Measurements from ENCODE around the gene TRIP11. TPM values are rescaled to one million over a fixed set of nuclear protein-coding genes. Genes with fewer than 3 reads are reported as not detected.

Gene TRIP11
- 27.7 and 32.2 TPM in 2 replicates for total RNA-seq

DNA sequence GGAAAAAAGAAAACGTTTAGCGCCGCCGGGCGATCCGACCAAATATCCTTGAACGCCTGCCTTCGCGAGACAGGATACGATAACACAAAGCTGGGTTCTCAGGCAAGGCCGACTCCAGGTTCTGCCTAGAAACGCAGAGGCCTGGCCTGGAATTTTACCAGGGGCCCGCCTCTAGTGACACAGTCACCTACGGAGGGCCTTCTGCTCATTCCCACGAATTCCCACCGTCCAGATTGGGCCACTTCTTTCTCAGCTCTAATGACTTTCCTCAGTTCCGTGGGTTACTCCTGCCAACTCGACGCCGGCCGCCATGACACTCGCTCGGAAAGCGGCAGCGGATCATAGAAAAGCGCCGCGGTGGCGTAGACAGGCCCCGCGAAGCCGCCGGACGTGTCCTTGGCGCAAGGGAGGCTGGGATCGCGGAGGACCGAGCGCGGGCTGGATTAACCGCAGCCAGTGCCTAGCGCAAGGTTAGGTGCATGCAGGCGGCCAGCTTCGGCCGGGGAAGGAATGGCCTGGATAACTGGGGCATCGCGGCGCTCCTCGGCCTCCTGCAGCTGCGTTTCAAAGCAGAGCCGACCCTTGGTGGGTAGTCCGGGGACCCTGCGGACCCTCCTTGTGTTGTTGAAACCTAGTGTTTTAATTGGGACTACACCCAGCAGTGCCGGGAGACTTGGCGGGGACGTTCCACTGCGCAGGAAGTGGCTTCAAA is at the start of gene TRIP11:
Gene TRIP11, minus strand, starts transcription at position 341 of the 712 bp plus-strand sequence. CDS start 374 bp downstream, outside the sequence.

DNA sequence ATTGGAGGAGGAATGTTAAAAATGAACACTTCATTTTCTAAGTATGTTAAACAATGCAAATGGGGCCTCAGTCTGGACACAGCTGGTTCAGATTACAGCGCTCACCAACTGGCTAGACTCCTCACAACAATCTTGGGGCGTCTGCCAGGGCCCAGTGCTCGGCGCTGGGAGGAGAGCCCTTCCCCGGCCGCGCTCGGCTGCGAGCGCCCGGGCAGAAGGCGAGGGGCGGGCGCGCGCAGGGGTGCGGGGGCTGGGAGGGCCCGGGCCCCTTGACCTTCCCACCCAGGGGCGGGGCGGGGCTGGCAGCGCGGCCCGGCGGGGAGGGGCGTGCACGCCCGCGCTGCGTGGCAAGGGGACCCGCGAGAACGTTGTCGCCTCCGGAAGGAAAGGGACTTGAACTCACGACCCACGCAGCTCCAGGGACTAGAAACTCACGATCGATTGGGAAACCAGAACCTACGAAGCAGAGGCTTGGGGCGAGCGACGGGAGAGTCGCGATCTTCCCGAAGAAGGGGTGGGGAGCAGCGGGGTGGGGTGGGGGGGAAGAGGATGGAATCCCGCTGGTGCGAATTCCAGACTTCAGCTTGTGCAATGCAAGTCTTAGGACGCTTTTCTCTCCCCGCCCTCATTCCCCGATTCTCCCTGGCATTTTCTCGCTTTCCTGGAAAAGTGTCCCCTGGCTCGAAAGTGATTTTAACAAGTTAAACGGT is 92.2 kb downstream of the TRIP11 start, which contains the start of gene FBLN5:
Gene FBLN5, minus strand, starts transcription at position 220 of the 710 bp plus-strand sequence. CDS start 465 bp downstream, outside the sequence.

Other genes with a start within 250 kb of the TRIP11 start
- 5.9 and 7.9 TPM in 2 replicates for gene TC2N, start 172.5 kb downstream of the TRIP11 start, total RNA-seq
- gene FBLN5, start 92.4 kb downstream of the TRIP11 start, total RNA-seq, result 3.5 and 4.2 TPM in 2 replicates
- gene ATXN3, start 66.5 kb upstream of the TRIP11 start, total RNA-seq, result 25.5 and 25.9 TPM in 2 replicates
- 110 and 181 TPM in 2 replicates for gene NDUFB1, start 81.6 kb upstream of the TRIP11 start, total RNA-seq
- 22.4 and 37.2 TPM in 2 replicates for gene CPSF2, start 81.9 kb upstream of the TRIP11 start, total RNA-seq